ENCODE results near the gene CADM2. TPM values are rescaled to one million over a fixed set of nuclear protein-coding genes. Genes with fewer than 3 reads are reported as not detected.

The CADM2 gene
- total RNA-seq, 1 donor from 2014 or later: 2.9 TPM

- Mint-ChIP-seq H3K9me3 (ENCODE audit: unreplicated experiment) (no peaks in the 10 kb centered on the region), H3K27me3 (ENCODE audit: low read depth, unreplicated experiment) (no peaks in the 10 kb centered on the region)
- no peak overlapping the region for H3K9ac ChIP-seq (ENCODE audit: low read length)
Observed at GRCh38 chr3:85853805-85854204, 895.0 kb downstream of the CADM2 start.

GRCh38 chr3:85862893-85863455 lies 904.2 kb downstream of the CADM2 start:
- TF ChIP-seq CTCF (IDR thresholded peaks at IDR 0.05; ENCODE audit: insufficient read depth, low read depth, low read length) (no peak), EZH2 (IDR thresholded peaks at IDR 0.05; ENCODE audit: insufficient read depth, low read length) (no peak)
- H3K27ac Mint-ChIP-seq (ENCODE audit: unreplicated experiment): no peak overlapping the region
- H3K27me3 ChIP-seq (ENCODE audit: insufficient read depth, low read length): no peaks in the 10 kb centered on the region
- no peaks in the 10 kb centered on the region for H3K9me3 Mint-ChIP-seq (ENCODE audit: unreplicated experiment)
- H3K4me2 ChIP-seq (ENCODE audit: low read length): no peak overlapping the region
- no peak overlapping the region for H3K9ac ChIP-seq (ENCODE audit: low read length)
- no peaks in the 10 kb centered on the region for H3K36me3 ChIP-seq (ENCODE audit: insufficient read depth, low read length)
- H2AFZ ChIP-seq (ENCODE audit: low read depth, low read length): no peak overlapping the region
- no peaks in the 10 kb centered on the region for H3K4me1 ChIP-seq (ENCODE audit: insufficient read depth, low read length)
- no peaks in the 10 kb centered on the region for H3K79me2 ChIP-seq (ENCODE audit: insufficient read depth, low read length)
- H3K4me3 ChIP-seq (ENCODE audit: insufficient read depth, low read depth, low read length): no peak overlapping the region
- no peak overlapping the region for H3K4me3 Mint-ChIP-seq (ENCODE audit: unreplicated experiment)
- H3K36me3 Mint-ChIP-seq (ENCODE audit: low read depth, unreplicated experiment): no peaks in the 10 kb centered on the region
- no peak overlapping the region for H3K27ac ChIP-seq (ENCODE audit: low read depth, low read length)
- no peaks in the 10 kb centered on the region for H3K4me1 Mint-ChIP-seq (ENCODE audit: low read depth, unreplicated experiment)
- no peak for FAIRE-seq
- no peak for DNase-seq (ENCODE audit: low read depth)
- no peaks in the 10 kb centered on the region for H3K9me3 ChIP-seq (ENCODE audit: insufficient read depth, low read depth, low read length)
- no peaks in the 10 kb centered on the region for H3K27me3 Mint-ChIP-seq (ENCODE audit: low read depth, unreplicated experiment)
- H4K20me1 ChIP-seq (ENCODE audit: insufficient read depth, low read length): no peaks in the 10 kb centered on the region

More at GRCh38 chr3:85853805-85854204, 895.0 kb downstream of the CADM2 start:
- Histone ChIP-seq H3K36me3 (ENCODE audit: insufficient read depth, low read length) (no peaks in the 10 kb centered on the region), H3K4me3 (ENCODE audit: insufficient read depth, low read depth, low read length) (no peak overlapping the region), H3K27me3 (ENCODE audit: insufficient read depth, low read length) (no peaks in the 10 kb centered on the region), H3K79me2 (ENCODE audit: insufficient read depth, low read length) (no peaks in the 10 kb centered on the region), H4K20me1 (ENCODE audit: insufficient read depth, low read length) (no peaks in the 10 kb centered on the region), H3K4me2 (ENCODE audit: low read length) (no peak overlapping the region), H3K27ac (ENCODE audit: low read depth, low read length) (no peak overlapping the region), H3K9me3 (ENCODE audit: insufficient read depth, low read depth, low read length) (no peaks in the 10 kb centered on the region), H3K4me1 (ENCODE audit: insufficient read depth, low read length) (no peaks in the 10 kb centered on the region), H2AFZ (ENCODE audit: low read depth, low read length) (no peak overlapping the region)
- no peak for FAIRE-seq
- TF ChIP-seq EZH2 (IDR thresholded peaks at IDR 0.05; ENCODE audit: insufficient read depth, low read length) (no peak), CTCF (IDR thresholded peaks at IDR 0.05; ENCODE audit: insufficient read depth, low read depth, low read length) (no peak)
- no peak for DNase-seq (ENCODE audit: low read depth)
- Mint-ChIP-seq H3K27ac (ENCODE audit: unreplicated experiment) (no peak overlapping the region), H3K36me3 (ENCODE audit: low read depth, unreplicated experiment) (no peaks in the 10 kb centered on the region), H3K4me3 (ENCODE audit: unreplicated experiment) (no peak overlapping the region), H3K4me1 (ENCODE audit: low read depth, unreplicated experiment) (no peaks in the 10 kb centered on the region)

GRCh38 chr3:85864896-85865295 lies 906.1 kb downstream of the CADM2 start:
- Histone ChIP-seq H3K27me3 (ENCODE audit: insufficient read depth, low read length) (no peaks in the 10 kb centered on the region), H3K4me2 (ENCODE audit: low read length) (no peak overlapping the region), H3K4me3 (ENCODE audit: insufficient read depth, low read depth, low read length) (no peak overlapping the region), H3K4me1 (ENCODE audit: insufficient read depth, low read length) (no peaks in the 10 kb centered on the region), H3K36me3 (ENCODE audit: insufficient read depth, low read length) (no peaks in the 10 kb centered on the region), H3K27ac (ENCODE audit: low read depth, low read length) (no peak overlapping the region), H3K79me2 (ENCODE audit: insufficient read depth, low read length) (no peaks in the 10 kb centered on the region), H2AFZ (ENCODE audit: low read depth, low read length) (no peak overlapping the region), H4K20me1 (ENCODE audit: insufficient read depth, low read length) (no peaks in the 10 kb centered on the region), H3K9ac (ENCODE audit: low read length) (no peak overlapping the region), H3K9me3 (ENCODE audit: insufficient read depth, low read depth, low read length) (no peaks in the 10 kb centered on the region)
- no peaks in the 10 kb centered on the region for H3K4me1 Mint-ChIP-seq (ENCODE audit: low read depth, unreplicated experiment)
- no peaks in the 10 kb centered on the region for H3K27me3 Mint-ChIP-seq (ENCODE audit: low read depth, unreplicated experiment)
- DNase-seq (ENCODE audit: low read depth) (peak; percentile 18), FAIRE-seq (no peak)
- H3K27ac Mint-ChIP-seq (ENCODE audit: unreplicated experiment): no peak overlapping the region
- TF ChIP-seq CTCF (IDR thresholded peaks at IDR 0.05; ENCODE audit: insufficient read depth, low read depth, low read length): no peak
- no peak for TF ChIP-seq EZH2 (IDR thresholded peaks at IDR 0.05; ENCODE audit: insufficient read depth, low read length)
- H3K9me3 Mint-ChIP-seq (ENCODE audit: unreplicated experiment): no peaks in the 10 kb centered on the region
- no peaks in the 10 kb centered on the region for H3K36me3 Mint-ChIP-seq (ENCODE audit: low read depth, unreplicated experiment)
- H3K4me3 Mint-ChIP-seq (ENCODE audit: unreplicated experiment): no peak overlapping the region
